GM23338 (cell line): ENCODE results near the gene ATAD1. TPM values are rescaled to one million over a fixed set of nuclear protein-coding genes. Genes with fewer than 3 reads are reported as not detected.

ENCODE experiments used
- ATAC-seq: fragments of 200-7000 bp; cut with Tn5 transposase; 3 replicates; pipeline ENCODE4 v1.9.1; 2020
- DNase-seq: peaks from one replicate; pipeline ENCODE4 v3.0.0-alpha.2; 2015; ENCODE audit warnings: low spot score
- H2AFZ ChIP-seq: fragments of 200-600 bp; sonication (generic); 2 replicates; pipeline ENCODE4 v1.8.0; 2016; ENCODE audit warnings: antibody characterized with exemption, mild to moderate bottlenecking, moderate library complexity
- H3F3A ChIP-seq: fragments of 200-600 bp; sonication (generic); replicated peaks from 2 replicates; pipeline ENCODE4 v1.8.0; 2017; ENCODE audit warnings: antibody characterized with exemption, mixed run types, low read depth
- H3K27ac ChIP-seq: fragments of 200-600 bp; sonication (generic); 2 replicates; pipeline ENCODE4 v1.6.1; 2016; ENCODE audit warnings: low read depth
- H3K27me3 ChIP-seq: fragments of 200-600 bp; sonication (generic); 2 replicates; pipeline ENCODE4 v1.8.0; 2016; ENCODE audit warnings: mild to moderate bottlenecking, mixed run types, moderate library complexity; ENCODE audit not compliant: insufficient read depth
- H3K36me3 ChIP-seq: fragments of 200-600 bp; sonication (generic); 2 replicates; pipeline ENCODE4 v1.8.0; 2016; ENCODE audit warnings: mild to moderate bottlenecking; ENCODE audit not compliant: insufficient read depth
- H3K4me1 ChIP-seq: fragments of 200-600 bp; sonication (generic); 2 replicates; pipeline ENCODE4 v1.8.0; 2016; ENCODE audit warnings: mild to moderate bottlenecking, moderate library complexity; ENCODE audit not compliant: insufficient read depth
- H3K4me2 ChIP-seq: fragments of 200-600 bp; sonication (generic); 2 replicates; pipeline ENCODE4 v1.7.1; 2017; ENCODE audit warnings: mixed run types
- H3K4me3 ChIP-seq: fragments of 200-600 bp; sonication (generic); 2 replicates; pipeline ENCODE4 v1.6.1; 2016; ENCODE audit warnings: mixed run types
- H3K79me2 ChIP-seq: fragments of 200-600 bp; sonication (generic); replicated peaks from 2 replicates; pipeline ENCODE4 v1.8.0; 2017; ENCODE audit warnings: mild to moderate bottlenecking; ENCODE audit not compliant: insufficient read depth
- H3K9me2 ChIP-seq: fragments of 200-600 bp; sonication (generic); 2 replicates; pipeline ENCODE4 v1.8.0; 2017; ENCODE audit not compliant: insufficient read depth
- H4K20me1 ChIP-seq: fragments of 200-600 bp; sonication (generic); replicated peaks from 2 replicates; pipeline ENCODE4 v1.8.0; 2017; ENCODE audit warnings: mild to moderate bottlenecking; ENCODE audit not compliant: insufficient read depth
- H3K27ac Mint-ChIP-seq: 2 replicates; pipeline ENCODE4 v1.8.0; 2020; ENCODE audit warnings: inconsistent platforms, mild to moderate bottlenecking, moderate library complexity, mixed read lengths
- H3K27me3 Mint-ChIP-seq: 3 replicates; pipeline ENCODE4 v1.8.0; 2022; ENCODE audit warnings: low read depth, mild to moderate bottlenecking, moderate library complexity, mixed read lengths, inconsistent platforms; ENCODE audit not compliant: insufficient read depth, poor library complexity
- H3K36me3 Mint-ChIP-seq: 3 replicates; pipeline ENCODE4 v1.8.0; 2021; ENCODE audit warnings: low read depth, mild to moderate bottlenecking, inconsistent platforms, moderate library complexity, mixed read lengths
- H3K4me1 Mint-ChIP-seq: 3 replicates; pipeline ENCODE4 v1.8.0; 2020; ENCODE audit warnings: mild to moderate bottlenecking, inconsistent platforms, mixed read lengths
- H3K4me3 Mint-ChIP-seq: 3 replicates; pipeline ENCODE4 v1.8.0; 2021; ENCODE audit warnings: moderate library complexity, mild to moderate bottlenecking, inconsistent platforms, mixed read lengths
- H3K9me3 Mint-ChIP-seq: 3 replicates; pipeline ENCODE4 v1.8.0; 2020; ENCODE audit warnings: moderate library complexity, mild to moderate bottlenecking, inconsistent platforms, mixed read lengths
- CREB1 ChIP-seq: fragments of 250-450 bp; sonication (Bioruptor Pico); IDR thresholded peaks from 2 replicates; pipeline ENCODE4 v1.5.0; 2020; ENCODE audit warnings: low read depth, mild to moderate bottlenecking, moderate library complexity
- EZH2 ChIP-seq: fragments of 200-600 bp; sonication (generic); IDR thresholded peaks from one replicate; pipeline ENCODE4 v1.8.0; 2017; ENCODE audit warnings: antibody characterized with exemption, mild to moderate bottlenecking, low read depth; ENCODE audit not compliant: unreplicated experiment
- JUNB ChIP-seq: IDR thresholded peaks from one replicate; pipeline ENCODE4 v1.6.1; 2016; ENCODE audit warnings: antibody characterized with exemption; ENCODE audit not compliant: unreplicated experiment
- NANOG ChIP-seq: IDR thresholded peaks from 2 replicates; pipeline ENCODE4 v1.6.1; 2016; ENCODE audit warnings: antibody characterized with exemption, borderline replicate concordance
- POLR2AphosphoS5 ChIP-seq: IDR thresholded peaks from 2 replicates; pipeline ENCODE4 v1.6.1; 2016; ENCODE audit warnings: antibody characterized with exemption, low read depth
- STAT1 ChIP-seq: IDR thresholded peaks from one replicate; pipeline ENCODE4 v1.6.1; 2016; ENCODE audit warnings: antibody characterized with exemption; ENCODE audit not compliant: unreplicated experiment
- ZNF114 ChIP-seq: fragments of 250-450 bp; sonication (Bioruptor Pico); IDR thresholded peaks from 2 replicates; pipeline ENCODE4 v1.5.0; 2020; ENCODE audit warnings: mild to moderate bottlenecking, moderate library complexity
- ZNF331 ChIP-seq: fragments of 250-450 bp; sonication (Bioruptor Pico); IDR thresholded peaks from 2 replicates; pipeline ENCODE4 v1.5.0; 2020; ENCODE audit warnings: low read depth, mild to moderate bottlenecking, moderate library complexity
- polyA plus RNA-seq: library from polyadenylated mRNA; unstranded; fragments of >200 nt; fragmentation: Nextera tagmentation; extraction: Ambion mirVana; gene quantifications from 2 replicates; pipeline ENCODE4 v1.2.1, GENCODE V29; 2016
- total RNA-seq: library from RNA; depleted of rRNA; stranded (reverse); fragments of >200 nt; shearing (Covaris generic); gene quantifications from 2 replicates; pipeline ENCODE4 v1.2.3, GENCODE V29; 2014
- TF ChIP-seq, protein P1 (sequence below): fragments of 250-450 bp; sonication (Bioruptor Pico); IDR thresholded peaks from 2 replicates; pipeline ENCODE4 v1.5.0; 2020; ENCODE audit warnings: mild to moderate bottlenecking, moderate library complexity
- TF ChIP-seq, protein P2 (sequence below): IDR thresholded peaks from 2 replicates; pipeline ENCODE4 v1.6.1; 2016; ENCODE audit warnings: antibody characterized with exemption

Gene ATAD1
- total and polyA plus RNA-seq, 2 experiments from 2014 or later, result 30.3 to 49.6 TPM

DNA sequence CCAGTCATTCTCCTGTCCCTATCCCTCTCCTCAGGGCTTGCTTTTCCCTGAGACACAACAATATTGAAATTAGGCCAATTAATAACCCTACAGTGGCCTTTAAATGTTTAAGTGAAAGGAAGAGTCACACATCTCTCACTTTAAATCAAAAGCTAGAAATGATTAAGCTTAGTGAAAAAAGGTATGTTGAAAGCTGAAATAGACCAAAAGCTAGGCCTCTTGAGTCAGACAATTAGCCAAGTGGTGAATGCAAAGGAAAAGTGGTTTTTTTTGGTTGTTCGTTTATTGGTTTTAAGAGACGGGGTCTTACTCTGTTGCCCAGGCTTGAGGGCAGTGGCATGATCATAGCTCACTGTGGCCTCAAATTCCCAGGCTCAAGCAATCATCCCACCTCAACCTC lies 9.7 kb upstream of the ATAD1 start (continued):
- TF ChIP-seq, protein P1, sequence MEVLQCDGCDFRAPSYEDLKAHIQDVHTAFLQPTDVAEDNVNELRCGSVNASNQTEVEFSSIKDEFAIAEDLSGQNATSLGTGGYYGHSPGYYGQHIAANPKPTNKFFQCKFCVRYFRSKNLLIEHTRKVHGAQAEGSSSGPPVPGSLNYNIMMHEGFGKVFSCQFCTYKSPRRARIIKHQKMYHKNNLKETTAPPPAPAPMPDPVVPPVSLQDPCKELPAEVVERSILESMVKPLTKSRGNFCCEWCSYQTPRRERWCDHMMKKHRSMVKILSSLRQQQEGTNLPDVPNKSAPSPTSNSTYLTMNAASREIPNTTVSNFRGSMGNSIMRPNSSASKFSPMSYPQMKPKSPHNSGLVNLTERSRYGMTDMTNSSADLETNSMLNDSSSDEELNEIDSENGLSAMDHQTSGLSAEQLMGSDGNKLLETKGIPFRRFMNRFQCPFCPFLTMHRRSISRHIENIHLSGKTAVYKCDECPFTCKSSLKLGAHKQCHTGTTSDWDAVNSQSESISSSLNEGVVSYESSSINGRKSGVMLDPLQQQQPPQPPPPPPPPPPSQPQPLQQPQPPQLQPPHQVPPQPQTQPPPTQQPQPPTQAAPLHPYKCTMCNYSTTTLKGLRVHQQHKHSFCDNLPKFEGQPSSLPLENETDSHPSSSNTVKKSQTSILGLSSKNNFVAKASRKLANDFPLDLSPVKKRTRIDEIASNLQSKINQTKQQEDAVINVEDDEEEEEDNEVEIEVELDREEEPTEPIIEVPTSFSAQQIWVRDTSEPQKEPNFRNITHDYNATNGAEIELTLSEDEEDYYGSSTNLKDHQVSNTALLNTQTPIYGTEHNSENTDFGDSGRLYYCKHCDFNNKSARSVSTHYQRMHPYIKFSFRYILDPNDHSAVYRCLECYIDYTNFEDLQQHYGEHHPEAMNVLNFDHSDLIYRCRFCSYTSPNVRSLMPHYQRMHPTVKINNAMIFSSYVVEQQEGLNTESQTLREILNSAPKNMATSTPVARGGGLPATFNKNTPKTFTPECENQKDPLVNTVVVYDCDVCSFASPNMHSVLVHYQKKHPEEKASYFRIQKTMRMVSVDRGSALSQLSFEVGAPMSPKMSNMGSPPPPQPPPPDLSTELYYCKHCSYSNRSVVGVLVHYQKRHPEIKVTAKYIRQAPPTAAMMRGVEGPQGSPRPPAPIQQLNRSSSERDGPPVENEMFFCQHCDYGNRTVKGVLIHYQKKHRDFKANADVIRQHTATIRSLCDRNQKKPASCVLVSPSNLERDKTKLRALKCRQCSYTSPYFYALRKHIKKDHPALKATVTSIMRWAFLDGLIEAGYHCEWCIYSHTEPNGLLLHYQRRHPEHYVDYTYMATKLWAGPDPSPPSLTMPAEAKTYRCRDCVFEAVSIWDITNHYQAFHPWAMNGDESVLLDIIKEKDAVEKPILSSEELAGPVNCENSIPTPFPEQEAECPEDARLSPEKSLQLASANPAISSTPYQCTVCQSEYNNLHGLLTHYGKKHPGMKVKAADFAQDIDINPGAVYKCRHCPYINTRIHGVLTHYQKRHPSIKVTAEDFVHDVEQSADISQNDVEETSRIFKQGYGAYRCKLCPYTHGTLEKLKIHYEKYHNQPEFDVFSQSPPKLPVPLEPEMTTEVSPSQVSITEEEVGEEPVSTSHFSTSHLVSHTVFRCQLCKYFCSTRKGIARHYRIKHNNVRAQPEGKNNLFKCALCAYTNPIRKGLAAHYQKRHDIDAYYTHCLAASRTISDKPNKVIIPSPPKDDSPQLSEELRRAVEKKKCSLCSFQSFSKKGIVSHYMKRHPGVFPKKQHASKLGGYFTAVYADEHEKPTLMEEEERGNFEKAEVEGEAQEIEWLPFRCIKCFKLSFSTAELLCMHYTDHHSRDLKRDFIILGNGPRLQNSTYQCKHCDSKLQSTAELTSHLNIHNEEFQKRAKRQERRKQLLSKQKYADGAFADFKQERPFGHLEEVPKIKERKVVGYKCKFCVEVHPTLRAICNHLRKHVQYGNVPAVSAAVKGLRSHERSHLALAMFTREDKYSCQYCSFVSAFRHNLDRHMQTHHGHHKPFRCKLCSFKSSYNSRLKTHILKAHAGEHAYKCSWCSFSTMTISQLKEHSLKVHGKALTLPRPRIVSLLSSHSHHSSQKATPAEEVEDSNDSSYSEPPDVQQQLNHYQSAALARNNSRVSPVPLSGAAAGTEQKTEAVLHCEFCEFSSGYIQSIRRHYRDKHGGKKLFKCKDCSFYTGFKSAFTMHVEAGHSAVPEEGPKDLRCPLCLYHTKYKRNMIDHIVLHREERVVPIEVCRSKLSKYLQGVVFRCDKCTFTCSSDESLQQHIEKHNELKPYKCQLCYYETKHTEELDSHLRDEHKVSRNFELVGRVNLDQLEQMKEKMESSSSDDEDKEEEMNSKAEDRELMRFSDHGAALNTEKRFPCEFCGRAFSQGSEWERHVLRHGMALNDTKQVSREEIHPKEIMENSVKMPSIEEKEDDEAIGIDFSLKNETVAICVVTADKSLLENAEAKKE, result no peak

GRCh38 chr10:87826653-87827052 lies 8.6 kb upstream of the ATAD1 start:
- Mint-ChIP-seq H3K9me3 (no peaks in the 10 kb centered on the region), H3K36me3 (no peaks in the 10 kb centered on the region), H3K4me1 (peaks cover 2% of the 10 kb centered on the region; the same call in 1 of the 3 replicates), H3K27me3 (no peaks in the 10 kb centered on the region), H3K27ac (no peak overlapping the region), H3K4me3 (no peak overlapping the region)
- no peaks in the 10 kb centered on the region for H3K9me2 ChIP-seq
- no peak overlapping the region for H3K4me2 ChIP-seq
- no peak overlapping the region for H3K27ac ChIP-seq
- no peak overlapping the region for H3K4me3 ChIP-seq
- no peaks in the 10 kb centered on the region for H3F3A ChIP-seq
- H3K79me2 ChIP-seq, result no peaks in the 10 kb centered on the region
- TF ChIP-seq ZNF114 (CRISPR knock-in tag) (no peak), JUNB (no peak), STAT1 (no peak), NANOG (no peak), EZH2 (no peak), POLR2AphosphoS5 (no peak), CREB1 (CRISPR knock-in tag) (no peak), ZNF331 (CRISPR knock-in tag) (no peak)
- TF ChIP-seq, protein P2, sequence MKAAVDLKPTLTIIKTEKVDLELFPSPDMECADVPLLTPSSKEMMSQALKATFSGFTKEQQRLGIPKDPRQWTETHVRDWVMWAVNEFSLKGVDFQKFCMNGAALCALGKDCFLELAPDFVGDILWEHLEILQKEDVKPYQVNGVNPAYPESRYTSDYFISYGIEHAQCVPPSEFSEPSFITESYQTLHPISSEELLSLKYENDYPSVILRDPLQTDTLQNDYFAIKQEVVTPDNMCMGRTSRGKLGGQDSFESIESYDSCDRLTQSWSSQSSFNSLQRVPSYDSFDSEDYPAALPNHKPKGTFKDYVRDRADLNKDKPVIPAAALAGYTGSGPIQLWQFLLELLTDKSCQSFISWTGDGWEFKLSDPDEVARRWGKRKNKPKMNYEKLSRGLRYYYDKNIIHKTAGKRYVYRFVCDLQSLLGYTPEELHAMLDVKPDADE, result no peak
- TF ChIP-seq, protein P1, result no peak
- H2AFZ ChIP-seq, result no peak overlapping the region
- ATAC-seq (no peak), DNase-seq (no peak)
- no peaks in the 10 kb centered on the region for H3K27me3 ChIP-seq
- no peaks in the 10 kb centered on the region for H4K20me1 ChIP-seq
- no peaks in the 10 kb centered on the region for H3K4me1 ChIP-seq
- no peaks in the 10 kb centered on the region for H3K36me3 ChIP-seq
